SIG-M5 treated with dmso at 0.1 percent for 504 hours (cell line): Measurements from ENCODE around the gene RIN3.

Source experiments
- DNase-seq: peaks from one replicate; lab custom pipeline; 2025; ENCODE audit not compliant: unreplicated experiment; lab: John Stamatoyannopoulos, UW

RIN3 gene

DNA sequence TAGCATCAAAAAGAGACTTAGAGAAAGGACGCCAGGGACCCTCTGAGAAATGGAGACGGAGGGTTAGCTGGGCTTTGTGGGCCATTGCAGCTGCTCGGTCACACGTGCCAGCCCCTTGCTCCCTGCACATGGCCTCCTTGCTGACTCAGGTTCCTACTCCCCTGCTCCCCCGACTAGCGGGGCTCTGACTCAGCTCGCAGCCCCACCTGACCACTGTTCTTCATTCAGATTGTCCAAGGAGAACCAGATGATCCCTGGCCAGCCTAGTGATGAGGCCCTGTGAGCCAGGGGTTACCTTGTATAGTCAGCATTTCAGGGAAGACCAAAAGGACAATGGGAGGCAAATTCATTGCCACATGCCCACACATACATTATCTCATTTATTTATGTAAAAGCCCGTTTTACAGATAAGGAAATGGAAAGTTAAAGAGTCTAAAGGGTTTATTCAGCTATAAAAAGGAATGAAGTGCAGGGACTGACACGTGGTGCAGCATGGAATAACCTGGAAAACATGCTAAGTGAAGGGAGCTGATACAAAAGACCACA is 131.5 kb downstream of the RIN3 start:
- no peak for DNase-seq

DNA sequence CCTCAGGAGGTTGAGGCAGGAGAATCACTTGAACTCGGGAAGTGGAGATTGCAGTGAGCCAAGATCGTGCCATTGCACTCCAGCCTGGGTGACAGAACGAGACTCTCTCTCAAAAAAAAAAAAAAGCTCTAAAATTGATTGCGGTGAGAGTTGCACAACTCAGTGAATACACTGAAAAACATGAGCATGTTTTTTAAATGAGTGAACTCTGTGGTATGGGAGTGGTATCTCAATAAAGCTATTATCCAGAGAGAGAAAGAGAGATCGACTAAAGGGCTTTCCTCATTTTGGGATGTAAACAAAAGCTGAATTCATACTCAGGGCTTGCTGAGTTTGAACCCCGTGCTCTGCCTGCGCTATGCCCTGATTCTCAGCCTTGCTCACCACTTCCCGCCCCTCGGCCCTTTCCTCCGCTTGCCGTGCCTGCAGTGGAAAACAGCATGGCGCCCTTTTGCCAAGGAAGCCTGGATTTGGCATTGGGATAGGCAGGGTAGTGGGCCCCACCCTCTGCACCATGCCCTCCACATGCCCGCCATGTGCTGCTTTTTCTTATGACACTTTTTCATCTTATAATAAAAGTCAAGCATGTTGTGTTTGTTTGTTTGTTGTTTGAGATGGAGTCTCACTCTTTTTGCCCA is 132.4 kb downstream of the RIN3 start:
- DNase-seq, result peak; percentile 67

DNA sequence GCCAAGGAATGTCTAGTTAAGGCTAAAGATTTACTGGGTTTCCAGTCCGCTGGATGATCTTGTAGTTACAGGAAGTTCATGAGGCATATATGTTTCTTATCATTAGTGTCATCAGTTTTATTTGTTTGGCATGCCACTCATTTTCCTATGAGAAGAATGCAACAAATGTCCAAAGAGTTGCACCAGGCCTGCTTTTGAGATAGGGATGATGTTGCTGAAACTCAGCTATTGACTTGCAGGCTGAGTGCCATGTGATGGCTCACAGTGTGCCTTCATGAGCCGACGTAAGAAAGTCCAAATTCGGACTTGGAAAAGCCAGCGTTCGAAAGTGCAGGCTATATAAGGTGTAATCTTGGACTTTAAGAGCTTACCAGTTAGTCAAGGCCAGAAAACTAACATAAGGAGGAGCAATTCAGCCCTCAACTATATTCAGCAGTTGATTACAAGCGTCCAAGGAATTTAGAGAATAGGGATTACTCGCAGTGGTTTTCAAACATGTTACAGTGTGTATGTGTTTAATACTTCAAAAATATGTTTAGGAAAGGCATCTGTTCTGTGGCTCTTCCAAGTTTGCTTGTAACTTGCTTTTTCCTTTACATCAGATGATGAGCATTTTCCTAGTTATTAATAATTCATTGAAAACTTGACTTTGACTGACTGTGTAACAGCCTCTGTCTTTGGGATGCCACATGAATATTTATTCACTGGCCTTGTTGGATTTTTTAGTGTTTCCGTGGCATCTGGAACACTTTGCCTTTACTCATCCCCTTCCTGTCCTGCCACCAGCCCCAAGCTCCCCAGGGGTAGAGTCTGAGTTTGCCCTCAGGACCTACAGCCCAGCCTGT is 133.6 kb downstream of the RIN3 start:
- peak; percentile 31 for DNase-seq

DNA sequence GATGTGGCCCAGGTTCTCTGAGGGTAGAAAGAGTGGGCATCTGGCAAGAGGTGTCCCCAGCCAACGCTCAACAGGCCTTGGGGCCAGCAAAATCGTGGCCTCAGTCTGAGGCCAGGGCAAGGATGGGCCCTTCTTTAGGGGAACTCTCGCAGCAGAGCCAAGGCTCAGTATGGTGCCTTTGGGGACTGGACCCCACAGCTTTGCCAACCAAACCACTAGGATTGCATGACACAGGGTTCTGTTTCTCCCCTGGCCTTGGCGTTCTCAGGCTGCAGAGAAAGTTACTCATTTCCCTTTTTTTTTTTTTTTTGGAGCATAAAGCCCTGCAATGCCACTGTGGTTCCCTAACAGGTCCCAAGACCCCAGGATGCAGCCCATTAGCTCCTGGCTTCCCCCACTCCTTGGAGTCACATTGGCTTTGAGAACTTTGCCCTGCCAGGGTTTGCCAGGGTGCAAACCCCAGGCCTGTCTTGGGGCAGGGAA is 134.3 kb downstream of the RIN3 start:
- DNase-seq, result peak; percentile 78

DNA sequence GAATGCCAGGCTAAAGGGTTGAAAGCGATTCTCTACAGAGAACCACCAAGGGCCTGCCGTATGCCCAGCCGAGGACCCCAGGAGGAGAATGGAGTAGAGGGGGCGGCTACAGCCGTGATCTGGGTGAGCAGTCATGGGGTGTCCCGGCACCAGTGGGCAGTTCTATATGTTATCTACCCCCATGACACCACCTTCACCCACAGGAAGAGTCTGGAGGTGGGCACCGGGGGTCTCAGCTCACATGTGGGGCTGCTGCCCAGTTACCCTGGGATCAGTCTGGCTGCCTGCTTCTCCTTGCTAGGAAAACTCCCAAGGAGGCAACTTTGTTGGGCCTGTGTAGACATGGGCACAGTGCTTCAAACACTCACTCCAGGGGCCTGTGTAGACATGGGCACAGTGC is 135.5 kb downstream of the RIN3 start:
- DNase-seq, result no peak

DNA sequence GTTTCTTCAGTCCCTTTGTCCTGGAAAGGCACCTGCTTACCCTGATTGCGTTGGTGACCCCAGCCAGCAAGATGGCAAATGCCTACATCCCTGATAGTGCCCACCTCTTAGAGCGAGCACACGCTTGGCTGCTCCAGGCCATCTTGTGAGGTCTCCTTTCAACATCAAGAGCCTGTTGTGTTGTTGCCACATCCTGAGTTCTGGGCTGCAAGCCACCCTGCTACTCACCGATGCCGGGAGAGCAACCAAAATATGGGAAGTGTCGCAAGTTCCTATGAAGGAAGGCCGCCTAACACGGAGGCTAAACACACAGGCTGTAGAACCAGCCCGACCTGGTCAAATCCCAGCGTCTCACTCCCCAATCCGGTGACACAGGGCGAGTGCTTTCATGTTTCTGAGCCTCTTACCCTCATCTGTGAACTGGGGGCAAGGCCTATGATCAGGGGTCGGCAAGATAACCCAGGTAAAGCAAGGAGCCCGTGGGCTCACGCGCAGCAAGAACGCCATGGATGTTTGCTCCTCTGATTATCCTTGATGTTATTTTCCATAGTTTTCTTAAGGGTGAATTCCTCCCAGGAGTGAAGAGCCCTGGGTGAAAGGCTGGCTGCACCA is 136.5 kb downstream of the RIN3 start:
- peak; percentile 96 for DNase-seq

DNA sequence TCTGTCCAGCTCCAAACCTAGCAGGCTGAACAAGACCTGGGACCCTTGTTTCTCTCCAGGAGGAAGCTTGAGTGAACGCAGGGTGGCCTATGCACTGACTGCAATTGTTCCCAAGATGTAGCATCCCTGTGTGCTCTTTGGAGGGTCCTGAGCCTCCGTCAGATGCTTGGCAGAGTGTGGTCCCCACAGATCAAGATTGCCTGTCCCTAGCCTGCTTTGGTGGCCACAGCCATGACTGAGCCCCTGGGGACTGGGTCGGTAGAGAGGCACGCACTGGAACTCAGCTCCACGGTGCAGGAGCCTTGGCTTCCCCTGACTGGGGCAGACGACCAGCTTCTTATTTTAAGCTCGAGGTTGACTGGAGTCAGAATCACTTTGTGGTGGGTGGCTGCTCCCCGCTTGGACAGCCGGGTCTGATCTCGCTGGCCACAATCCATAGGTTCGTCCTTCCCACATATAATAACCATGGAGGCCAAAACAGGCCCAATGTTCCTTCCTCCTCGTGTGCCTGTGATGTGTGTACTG is 137.1 kb downstream of the RIN3 start:
- no peak for DNase-seq

DNA sequence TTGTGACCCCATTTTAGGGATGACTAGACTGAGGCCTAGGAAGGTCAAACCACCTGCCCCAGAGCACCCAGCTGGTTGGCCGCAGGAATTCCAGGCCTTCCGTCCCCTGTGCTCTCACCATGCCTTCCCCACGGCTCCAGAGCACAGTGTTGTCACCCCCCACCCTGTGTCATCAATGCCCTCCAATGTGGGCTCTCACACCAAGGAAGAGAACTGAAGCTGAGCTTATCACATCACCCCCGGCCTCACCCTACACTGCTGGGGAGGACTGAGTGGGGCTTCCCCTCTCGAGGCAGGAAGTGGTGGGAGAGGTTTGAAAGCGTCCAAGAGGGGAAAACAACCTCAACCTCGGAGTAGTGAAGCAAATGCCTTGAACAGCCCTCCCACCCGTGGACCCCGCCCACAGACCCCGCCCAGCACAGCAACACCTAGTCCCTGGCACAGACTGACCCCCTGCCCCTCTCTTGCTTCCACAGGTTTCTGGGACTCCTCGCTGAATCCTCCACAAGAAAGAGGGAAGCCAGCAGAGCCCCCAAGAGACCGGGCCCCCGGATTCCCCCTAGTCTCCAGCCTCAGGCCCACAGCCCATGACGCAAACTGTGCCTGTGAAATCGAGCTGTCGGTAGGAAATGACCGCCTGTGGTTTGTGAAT is 137.7 kb downstream of the RIN3 start:
- peak; percentile 86 for DNase-seq

DNA sequence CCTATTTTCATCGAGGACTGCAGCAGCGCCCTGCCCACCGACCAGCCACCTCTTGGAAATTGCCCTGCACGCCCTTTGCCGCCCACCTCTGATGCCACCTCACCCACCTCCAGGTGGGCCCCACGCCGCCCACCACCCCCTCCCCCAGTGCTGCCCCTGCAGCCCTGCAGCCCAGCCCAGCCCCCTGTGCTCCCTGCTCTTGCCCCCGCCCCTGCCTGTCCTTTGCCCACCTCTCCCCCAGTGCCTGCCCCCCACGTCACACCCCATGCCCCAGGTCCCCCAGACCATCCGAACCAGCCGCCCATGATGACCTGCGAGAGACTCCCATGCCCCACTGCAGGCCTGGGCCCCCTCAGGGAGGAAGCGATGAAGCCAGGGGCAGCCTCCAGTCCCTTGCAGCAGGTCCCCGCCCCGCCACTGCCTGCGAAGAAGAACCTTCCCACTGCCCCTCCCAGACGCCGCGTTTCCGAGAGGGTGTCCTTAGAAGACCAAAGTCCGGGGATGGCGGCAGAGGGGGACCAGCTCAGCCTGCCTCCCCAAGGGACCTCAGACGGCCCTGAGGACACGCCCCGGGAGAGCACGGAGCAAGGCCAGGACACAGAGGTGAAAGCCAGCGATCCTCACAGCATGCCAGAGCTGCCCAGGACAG is 138.3 kb downstream of the RIN3 start:
- peak; percentile 48 for DNase-seq

DNA sequence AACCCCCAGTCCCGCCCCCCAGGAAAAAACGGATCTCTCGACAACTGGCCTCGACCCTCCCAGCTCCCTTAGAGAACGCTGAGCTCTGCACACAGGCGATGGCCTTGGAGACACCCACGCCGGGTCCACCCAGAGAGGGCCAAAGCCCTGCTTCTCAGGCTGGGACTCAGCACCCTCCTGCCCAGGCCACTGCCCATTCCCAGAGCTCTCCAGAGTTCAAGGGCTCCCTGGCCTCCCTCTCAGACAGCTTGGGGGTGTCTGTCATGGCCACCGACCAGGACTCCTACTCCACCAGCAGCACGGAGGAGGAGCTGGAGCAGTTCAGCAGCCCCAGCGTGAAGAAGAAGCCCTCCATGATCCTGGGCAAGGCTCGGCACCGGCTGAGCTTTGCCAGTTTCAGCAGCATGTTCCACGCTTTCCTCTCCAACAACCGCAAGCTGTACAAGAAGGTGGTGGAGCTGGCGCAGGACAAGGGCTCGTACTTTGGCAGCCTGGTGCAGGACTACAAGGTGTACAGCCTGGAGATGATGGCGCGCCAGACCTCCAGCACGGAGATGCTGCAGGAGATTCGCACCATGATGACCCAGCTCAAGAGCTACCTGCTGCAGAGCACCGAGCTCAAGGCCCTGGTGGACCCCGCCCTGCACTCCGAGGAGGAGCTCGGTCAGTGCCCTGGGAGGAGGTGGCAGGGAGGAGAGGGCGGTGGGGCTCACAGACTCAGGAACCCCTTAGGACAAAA is 139.0 kb downstream of the RIN3 start:
- peak; percentile 33 for DNase-seq

DNA sequence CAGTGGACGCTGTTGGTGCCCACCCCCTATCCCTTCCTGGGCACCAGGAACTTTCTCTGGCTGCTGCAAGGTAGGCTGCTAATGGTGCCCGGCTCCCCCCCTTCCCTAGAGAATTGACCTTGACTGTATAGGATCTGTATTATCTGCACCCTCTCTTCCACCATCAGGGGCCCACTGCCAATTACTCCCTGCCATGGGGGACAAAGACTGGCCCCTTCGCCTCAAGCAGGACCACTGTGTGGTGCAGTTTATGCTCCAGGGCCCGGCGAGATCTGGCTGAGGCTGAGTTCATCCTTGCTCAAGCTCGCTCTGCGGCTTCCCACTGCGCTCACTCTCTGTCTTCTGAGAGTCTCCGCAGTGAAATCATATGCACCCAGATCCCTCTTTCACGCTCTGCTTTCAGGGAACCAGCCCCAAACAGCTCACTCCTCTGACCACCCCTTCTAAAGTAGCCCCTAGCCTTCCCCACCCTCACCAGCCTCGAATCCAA is 139.6 kb downstream of the RIN3 start:
- peak; percentile 43 for DNase-seq

DNA sequence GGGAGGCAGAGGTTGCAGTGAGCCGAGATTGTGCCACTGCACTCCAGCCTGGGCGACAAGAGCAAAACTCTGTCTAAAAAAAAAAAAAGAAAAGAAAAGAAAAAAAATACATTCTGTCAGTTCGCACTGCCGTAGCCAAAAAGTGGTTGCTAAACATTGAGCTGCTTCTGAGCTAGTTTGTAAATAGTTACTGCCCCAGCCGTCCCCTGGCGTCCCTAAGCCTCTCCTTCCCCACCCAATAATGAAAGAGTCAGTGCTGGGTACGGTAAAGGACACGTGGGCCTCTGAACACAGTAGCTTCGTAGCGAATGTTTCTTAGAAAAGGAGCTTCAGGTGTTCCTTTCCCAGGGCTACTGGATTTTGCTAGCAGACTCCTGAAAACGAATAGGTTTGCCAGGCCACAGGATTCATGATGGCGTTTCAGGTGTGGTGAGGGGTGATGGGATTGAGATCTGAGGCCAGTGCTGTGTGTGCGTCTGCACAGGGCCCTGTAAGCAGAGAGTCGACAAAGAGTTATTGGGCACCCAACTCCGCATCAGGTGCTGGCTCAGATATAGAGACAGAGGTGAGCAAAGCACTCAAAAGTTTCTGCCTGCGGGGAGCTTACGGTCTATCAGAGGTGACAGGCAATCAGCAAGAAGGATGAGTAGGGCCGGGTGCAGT is 140.8 kb downstream of the RIN3 start:
- no peak for DNase-seq

DNA sequence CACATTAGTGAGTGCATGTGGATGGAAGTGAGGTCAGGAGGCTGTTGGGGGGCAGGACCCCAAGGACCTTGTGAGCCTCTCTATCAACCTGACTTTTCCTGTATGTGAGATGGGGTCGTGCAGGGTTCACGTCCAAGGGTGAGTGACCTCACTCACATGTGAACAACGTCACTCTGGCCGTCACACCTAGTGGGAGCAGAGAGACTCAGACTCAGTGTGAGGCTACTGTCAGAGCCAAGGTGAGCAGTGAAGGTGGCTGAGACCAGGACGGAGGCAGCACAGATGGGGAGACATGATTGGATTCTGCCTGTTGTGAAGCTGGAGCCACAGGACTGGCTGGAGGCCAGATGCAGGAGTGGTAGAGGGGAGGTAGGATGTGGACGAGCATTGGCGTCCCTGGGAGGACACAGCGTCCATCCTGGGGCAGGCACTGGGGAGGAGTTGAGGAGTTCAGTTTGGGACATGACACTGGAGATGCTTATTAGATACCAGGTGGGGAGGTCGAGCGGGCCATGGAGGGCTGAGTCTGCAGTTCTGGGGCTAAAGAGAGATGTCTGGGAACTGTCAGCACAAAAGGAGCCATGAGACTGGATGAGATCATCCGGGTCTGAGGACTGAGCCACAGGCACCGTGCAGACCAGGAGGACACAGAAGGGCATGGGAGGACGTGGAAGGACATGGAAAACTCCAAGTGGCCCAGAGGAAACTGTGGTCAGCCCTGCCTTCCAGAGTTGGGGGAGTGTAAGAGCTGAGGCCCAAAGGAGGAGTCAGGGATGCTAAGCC is 142.0 kb downstream of the RIN3 start:
- DNase-seq, result no peak

DNA sequence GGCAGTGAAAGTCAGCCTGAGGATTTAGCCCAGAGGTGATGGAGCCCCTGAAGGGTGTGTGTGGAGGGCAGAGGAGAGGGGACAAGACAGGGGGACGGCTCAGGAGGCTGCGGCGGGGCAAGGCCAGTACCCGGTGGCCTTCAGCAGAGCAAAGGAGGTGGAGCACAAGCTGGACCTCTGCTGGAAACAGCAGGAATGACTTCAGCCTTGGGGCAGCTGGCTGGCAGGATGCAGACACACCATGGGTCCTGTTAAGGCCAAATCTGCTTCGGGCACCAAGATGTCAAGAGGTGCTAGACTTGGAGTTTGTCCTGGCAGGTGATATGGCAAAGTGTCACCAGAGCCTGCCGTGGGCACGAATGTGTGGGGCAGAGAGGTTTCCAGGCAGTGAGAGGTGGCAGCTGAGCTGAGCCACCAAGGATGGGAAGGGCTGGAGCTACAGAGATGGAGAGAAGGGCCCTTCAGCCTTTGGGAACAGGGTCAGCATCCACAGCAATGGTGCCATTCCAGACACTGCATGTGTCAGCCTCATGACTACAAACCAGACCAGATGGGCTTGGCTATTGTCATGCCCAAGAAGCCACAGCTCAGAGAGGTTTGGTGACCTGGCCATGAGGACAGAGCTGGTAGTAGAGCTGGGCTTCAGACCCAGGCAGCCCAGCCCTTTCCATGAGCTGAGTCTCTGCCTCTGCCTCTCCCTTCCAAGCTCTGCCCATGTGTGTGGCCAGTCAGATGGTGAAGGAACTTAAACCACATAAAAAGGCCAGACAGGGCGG is 142.9 kb downstream of the RIN3 start:
- DNase-seq, result no peak

DNA sequence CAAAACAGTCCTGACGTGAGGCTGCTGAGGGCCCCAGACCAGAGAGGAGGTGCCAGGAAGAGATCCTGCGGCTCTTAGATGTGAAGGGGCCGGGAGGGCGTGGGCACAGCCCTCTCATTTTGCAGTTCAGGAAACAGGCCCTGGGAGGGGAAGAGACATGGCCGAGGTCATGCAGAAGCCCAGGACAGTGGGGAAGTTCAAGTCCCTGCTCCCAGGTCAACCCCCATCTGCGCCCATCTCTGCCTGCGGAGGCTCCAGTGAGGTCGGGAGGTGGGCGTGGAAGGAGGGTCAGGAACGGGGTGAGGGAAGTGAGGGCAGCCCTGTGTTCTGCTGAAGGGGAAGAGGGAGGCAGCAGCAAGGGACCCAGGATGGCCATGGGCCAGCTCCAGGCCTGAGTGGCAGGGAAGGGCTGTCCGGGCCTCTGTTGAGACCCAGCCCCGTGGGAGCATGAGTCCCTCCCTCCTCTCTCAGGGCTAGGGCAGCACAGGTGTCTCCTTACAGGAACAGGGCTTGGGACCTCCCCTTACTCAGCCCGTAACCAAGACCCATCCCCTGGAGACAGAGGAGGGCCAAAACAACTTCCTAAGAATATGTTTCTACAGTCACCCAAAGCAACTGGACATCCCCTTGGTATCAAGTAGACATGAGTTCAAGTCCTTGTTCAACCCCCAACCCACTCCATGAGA is 144.0 kb downstream of the RIN3 start:
- no peak for DNase-seq

DNA sequence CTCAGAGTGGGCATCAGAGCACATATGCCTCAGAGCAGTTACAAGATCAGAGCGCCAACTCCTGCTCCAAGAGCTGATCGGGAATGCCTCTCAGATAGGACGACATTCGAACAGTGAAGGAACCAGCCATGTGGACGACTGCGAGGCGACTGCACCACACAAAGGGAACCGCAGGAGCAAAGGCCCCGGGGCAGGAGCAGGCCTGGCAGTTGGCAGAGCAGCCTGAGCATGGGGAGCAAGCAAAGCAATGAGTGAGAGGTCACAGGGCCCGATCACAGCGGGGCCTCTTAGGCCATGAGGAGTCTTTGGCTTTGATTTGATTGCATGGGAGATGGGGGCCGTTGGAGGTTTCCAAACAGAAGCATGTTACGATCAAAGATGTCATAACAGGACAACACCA is 144.6 kb downstream of the RIN3 start:
- DNase-seq, result no peak

DNA sequence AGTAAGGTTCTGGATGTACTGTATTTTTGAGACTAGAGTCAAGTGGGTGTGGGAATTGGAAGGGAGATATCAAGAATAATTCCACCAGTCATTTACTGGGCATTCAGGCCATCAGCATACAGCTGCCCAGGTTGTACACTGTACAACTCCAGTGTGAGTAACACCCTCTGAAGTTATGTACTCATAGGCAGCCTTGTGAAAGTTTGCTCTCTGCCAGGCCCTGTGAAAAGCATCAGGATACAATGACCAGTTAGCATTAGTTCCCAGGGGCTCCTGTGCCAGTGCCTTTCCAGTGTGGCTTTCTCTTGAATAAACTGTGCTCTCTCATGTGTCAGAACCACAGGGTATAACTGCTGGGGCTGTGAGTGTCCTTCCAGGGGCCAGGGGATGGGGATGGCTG is 145.1 kb downstream of the RIN3 start:
- no peak for DNase-seq
